H1 (cell line): Measurements from ENCODE around the gene PEAK3. TPM values are rescaled to one million over a fixed set of nuclear protein-coding genes. Genes with fewer than 3 reads are reported as not detected.

ENCODE experiments used
- CTCF ChIA-PET: fragments of 300-600 bp; sonication (Branson Sonifier 250); formaldehyde crosslinking; loops from one replicate; lab custom pipeline; 2021; ENCODE audit not compliant: partially characterized antibody; lab: Charles Lee
- POLR2A ChIA-PET: fragments of 300-600 bp; sonication (Branson Sonifier 250); formaldehyde crosslinking; loops from one replicate; lab custom pipeline; 2021; ENCODE audit warnings: inconsistent platforms; ENCODE audit not compliant: partially characterized antibody; lab: Charles Lee
- DNase-seq, 2 experiments: peaks; one replicate each; pipeline versions ENCODE4 v3.0.0 to v3.0.0-alpha.2; 2010 to 2022; ENCODE audit warnings: low spot score in 2 of 2, low read depth in 1 of 2, mixed read lengths in 1 of 2
- FAIRE-seq: peaks from 2 replicates; lab custom pipeline; 2011; peaks lifted over from hg19 to GRCh38; lab: Jason Lieb, UNC
- H2AFZ ChIP-seq: 2 replicates; pipeline ENCODE4 v1.8.1; 2012; ENCODE audit warnings: low read length, inconsistent platforms
- H2AK5ac ChIP-seq: 2 replicates; pipeline ENCODE4 v1.6.1; 2013; ENCODE audit warnings: low read depth, low read length
- H2BK120ac ChIP-seq: replicated peaks from 2 replicates; pipeline ENCODE3; 2013; ENCODE audit warnings: low read depth, low read length, inconsistent platforms
- H2BK12ac ChIP-seq: 2 replicates; pipeline ENCODE4 v1.6.1; 2013; ENCODE audit warnings: low read depth, low read length
- H2BK15ac ChIP-seq: 2 replicates; pipeline ENCODE4 v1.6.1; 2013; ENCODE audit warnings: low read length
- H2BK20ac ChIP-seq: 2 replicates; pipeline ENCODE4 v1.6.1; 2013; ENCODE audit warnings: low read length
- H2BK5ac ChIP-seq: 2 replicates; pipeline ENCODE4 v1.6.1; 2013; ENCODE audit warnings: low read depth, low read length
- H3K14ac ChIP-seq: 2 replicates; pipeline ENCODE4 v1.6.1; 2013; ENCODE audit warnings: inconsistent platforms; ENCODE audit not compliant: insufficient read length
- H3K18ac ChIP-seq: 2 replicates; pipeline ENCODE4 v1.6.1; 2013; ENCODE audit warnings: low read length; ENCODE audit errors: extremely low read depth
- H3K23ac ChIP-seq: 2 replicates; pipeline ENCODE4 v1.6.1; 2013; ENCODE audit warnings: inconsistent platforms; ENCODE audit not compliant: insufficient read length
- H3K23me2 ChIP-seq: 2 replicates; pipeline ENCODE4 v1.6.1; 2013; ENCODE audit warnings: low read depth, low read length
- H3K27ac ChIP-seq: 2 replicates; pipeline ENCODE4 v1.6.1; 2011; ENCODE audit warnings: low read depth, low read length, inconsistent platforms
- H3K27me3 ChIP-seq, 4 experiments: replicated peaks in 1 of 4; 1 replicate in 1 of 4; 2 replicates in 3 of 4; pipeline versions ENCODE4 v1.6.1 to v1.8.1; 2011 to 2013; ENCODE audit warnings: low read length in 3 of 4, mild to moderate bottlenecking in 3 of 4, inconsistent platforms in 2 of 4, mixed read lengths in 2 of 4, moderate library complexity in 1 of 4; ENCODE audit not compliant: control insufficient read depth in 3 of 4, insufficient read depth in 3 of 4; ENCODE audit errors: extremely low read depth in 1 of 4
- H3K36me3 ChIP-seq, 4 experiments: 2 replicates each; pipeline versions ENCODE4 v1.6.1 to v1.8.1; 2011 to 2013; ENCODE audit warnings: mild to moderate bottlenecking in 4 of 4, low read length in 3 of 4, moderate library complexity in 2 of 4, control low read depth in 1 of 4, inconsistent platforms in 1 of 4; ENCODE audit not compliant: insufficient read depth in 4 of 4, control insufficient read depth in 2 of 4
- H3K4ac ChIP-seq: replicated peaks from 2 replicates; pipeline ENCODE3; 2013; ENCODE audit warnings: low read length, low read depth, mixed read lengths, inconsistent platforms; ENCODE audit not compliant: insufficient read length
- H3K4me1 ChIP-seq, 4 experiments: replicated peaks in 1 of 4; 1 replicate in 1 of 4; 2 replicates in 3 of 4; pipeline versions ENCODE4 v1.6.1 to v1.8.1; 2011 to 2013; ENCODE audit warnings: low read length in 3 of 4, inconsistent platforms in 2 of 4, mixed read lengths in 1 of 4; ENCODE audit not compliant: insufficient read depth in 4 of 4, control insufficient read depth in 3 of 4
- H3K4me2 ChIP-seq, 2 experiments: 2 replicates each; pipeline versions ENCODE4 v1.6.1 to v1.8.1; 2011 to 2013; ENCODE audit warnings: low read depth in 2 of 2, low read length in 2 of 2, control low read depth in 1 of 2, inconsistent platforms in 1 of 2, mild to moderate bottlenecking in 1 of 2; ENCODE audit not compliant: insufficient read depth in 1 of 2
- H3K4me3 ChIP-seq, 4 experiments: fragments of 200-600, 300-600 bp in 1 of 4; sonication (generic), shearing (Covaris generic), sonication (Bioruptor Twin) in 1 of 4; 2 replicates each; pipeline versions ENCODE4 v1.5.1 to v1.8.1; 2011 to 2016; ENCODE audit warnings: low read length in 4 of 4, low read depth in 3 of 4, control low read depth in 2 of 4, inconsistent platforms in 2 of 4, mild to moderate bottlenecking in 2 of 4, mixed read lengths in 1 of 4, moderate library complexity in 1 of 4; ENCODE audit not compliant: insufficient read depth in 2 of 4; ENCODE audit errors: extremely low read depth in 1 of 4
- H3K56ac ChIP-seq: replicated peaks from 2 replicates; pipeline ENCODE3; 2013; ENCODE audit warnings: low read depth, mild to moderate bottlenecking, mixed read lengths, low read length, inconsistent platforms; ENCODE audit not compliant: insufficient read length
- H3K79me1 ChIP-seq: 2 replicates; pipeline ENCODE4 v1.6.1; 2013; ENCODE audit warnings: low read depth, low read length, control low read depth
- H3K79me2 ChIP-seq, 2 experiments: 2 replicates each; pipeline versions ENCODE4 v1.6.1 to v1.8.1; 2012 to 2013; ENCODE audit warnings: low read length in 2 of 2, mild to moderate bottlenecking in 2 of 2, inconsistent platforms in 1 of 2; ENCODE audit not compliant: insufficient read depth in 2 of 2, control insufficient read depth in 1 of 2
- H3K9ac ChIP-seq, 4 experiments: replicated peaks in 1 of 4; 1 replicate in 1 of 4; 2 replicates in 3 of 4; pipeline versions ENCODE4 v1.6.1 to v1.8.1; 2011 to 2013; ENCODE audit warnings: low read depth in 3 of 4, low read length in 3 of 4, control low read depth in 2 of 4, mild to moderate bottlenecking in 2 of 4, moderate library complexity in 2 of 4, inconsistent platforms in 1 of 4; ENCODE audit errors: extremely low read depth in 1 of 4
- H3K9me3 ChIP-seq, 2 experiments: 2 replicates each; pipeline versions ENCODE4 v1.6.1 to v1.8.1; 2012 to 2013; ENCODE audit warnings: mild to moderate bottlenecking in 2 of 2, moderate library complexity in 2 of 2, control low read depth in 1 of 2, inconsistent platforms in 1 of 2, low read depth in 1 of 2, low read length in 1 of 2, mixed read lengths in 1 of 2; ENCODE audit not compliant: insufficient read depth in 2 of 2
- H4K20me1 ChIP-seq, 2 experiments: replicated peaks in 1 of 2; 2 replicates each; pipeline versions ENCODE3 to v1.8.1; 2011 to 2013; ENCODE audit warnings: inconsistent platforms in 2 of 2, low read length in 2 of 2, mild to moderate bottlenecking in 1 of 2; ENCODE audit not compliant: insufficient read depth in 2 of 2, control insufficient read depth in 1 of 2
- H4K5ac ChIP-seq: 2 replicates; pipeline ENCODE4 v1.6.1; 2013; ENCODE audit warnings: low read length, low read depth, mixed read lengths, inconsistent platforms; ENCODE audit not compliant: insufficient read length
- H4K8ac ChIP-seq: 2 replicates; pipeline ENCODE4 v1.8.0; 2013; ENCODE audit warnings: mild to moderate bottlenecking, moderate library complexity, low read length, inconsistent platforms; ENCODE audit not compliant: insufficient read depth; ENCODE audit errors: extremely low read depth
- H4K91ac ChIP-seq: replicated peaks from 2 replicates; pipeline ENCODE3; 2013; ENCODE audit warnings: low read length, mixed read lengths, inconsistent platforms; ENCODE audit not compliant: insufficient read length
- CREB1 ChIP-seq: IDR thresholded peaks from 2 replicates; pipeline ENCODE4 v1.6.1; 2012; ENCODE audit warnings: inconsistent platforms
- EGR1 ChIP-seq: IDR thresholded peaks from 2 replicates; pipeline ENCODE4 v1.6.1; 2011; ENCODE audit warnings: low read depth, low read length, borderline replicate concordance
- EP300 ChIP-seq, 2 experiments: IDR thresholded peaks; 1 replicate in 1 of 2; 2 replicates in 1 of 2; pipeline ENCODE4 v1.6.1; 2011 to 2012; ENCODE audit warnings: low read depth in 2 of 2, low read length in 2 of 2, mild to moderate bottlenecking in 2 of 2, borderline replicate concordance in 1 of 2, inconsistent platforms in 1 of 2, moderate library complexity in 1 of 2
- GTF2F1 ChIP-seq: IDR thresholded peaks from 2 replicates; pipeline ENCODE4 v1.6.1; 2012; ENCODE audit warnings: low read depth, low read length, improper control_type of control experiment, borderline replicate concordance
- MAFK ChIP-seq: IDR thresholded peaks from 2 replicates; pipeline ENCODE4 v1.6.1; 2012; ENCODE audit warnings: low read depth, mild to moderate bottlenecking, improper control_type of control experiment, low read length
- PHF8 ChIP-seq: fragments of 200-600 bp; sonication (generic); conservative IDR thresholded peaks from 2 replicates; pipeline ENCODE4 v1.7.1; 2012; ENCODE audit warnings: low read depth, mild to moderate bottlenecking, inconsistent platforms, low read length, moderate library complexity
- POLR2A ChIP-seq, 2 experiments: IDR thresholded peaks; 1 replicate in 1 of 2; 2 replicates in 1 of 2; pipeline ENCODE4 v1.6.1; 2011; ENCODE audit warnings: low read depth in 2 of 2, low read length in 2 of 2, mild to moderate bottlenecking in 2 of 2; ENCODE audit errors: control extremely low read depth in 1 of 2
- RAD21 ChIP-seq, 2 experiments: IDR thresholded peaks in 1 of 2; conservative IDR thresholded peaks in 1 of 2; 2 replicates each; pipeline ENCODE4 v1.6.1; 2011; ENCODE audit warnings: low read depth in 2 of 2, low read length in 2 of 2, improper control_type of control experiment in 1 of 2, inconsistent platforms in 1 of 2, mild to moderate bottlenecking in 1 of 2, moderate library complexity in 1 of 2
- WGBS, 2 experiments: shearing (Covaris generic) in 1 of 2; methylation state at CpG; one replicate each; pipeline versions ENCODE4 v1.1.6 to v1.1.7; 2013 to 2015; ENCODE audit warnings: low lambda C conversion rate in 2 of 2, mixed read lengths in 2 of 2, inconsistent platforms in 1 of 2, low coverage in 1 of 2, missing lambda C conversion rate in 1 of 2; ENCODE audit not compliant: insufficient replicate concordance in 2 of 2, insufficient coverage in 1 of 2, insufficient read length in 1 of 2; ENCODE audit errors: extremely low coverage in 1 of 2, missing lambda C conversion rate in 1 of 2; 5-methylcytosine and 5-hydroxymethylcytosine counted together
- polyA plus RNA-seq, 7 experiments: library from polyadenylated mRNA; depleted of rRNA in 3 of 7; stranded (reverse) in 5 of 7; unstranded in 2 of 7; fragments of >200 nt in 5 of 7; fragments of 200-250 nt in 2 of 7; gene quantifications; 1 replicate in 5 of 7; 2 replicates in 1 of 7; 4 replicates in 1 of 7; pipeline versions ENCODE4 v1.2.1 to v1.2.3, GENCODE V29; 2011 to 2013; ENCODE audit warnings: missing spikeins in 2 of 7, mixed read lengths in 2 of 7
- total RNA-seq: library from RNA; stranded (reverse); fragmentation: NEBNext Ultra II Directional; extraction: Animal tissue kit (Norgen Biotek cat#: 25700); gene quantifications from 2 replicates; pipeline ENCODE4 v1.2.1, GENCODE V29; 2021

Gene PEAK3
- total and polyA plus RNA-seq, 2 of the 8 experiments (the other 6 are each of a cell fraction or from before 2014, with no cell fraction given): not detected

DNA sequence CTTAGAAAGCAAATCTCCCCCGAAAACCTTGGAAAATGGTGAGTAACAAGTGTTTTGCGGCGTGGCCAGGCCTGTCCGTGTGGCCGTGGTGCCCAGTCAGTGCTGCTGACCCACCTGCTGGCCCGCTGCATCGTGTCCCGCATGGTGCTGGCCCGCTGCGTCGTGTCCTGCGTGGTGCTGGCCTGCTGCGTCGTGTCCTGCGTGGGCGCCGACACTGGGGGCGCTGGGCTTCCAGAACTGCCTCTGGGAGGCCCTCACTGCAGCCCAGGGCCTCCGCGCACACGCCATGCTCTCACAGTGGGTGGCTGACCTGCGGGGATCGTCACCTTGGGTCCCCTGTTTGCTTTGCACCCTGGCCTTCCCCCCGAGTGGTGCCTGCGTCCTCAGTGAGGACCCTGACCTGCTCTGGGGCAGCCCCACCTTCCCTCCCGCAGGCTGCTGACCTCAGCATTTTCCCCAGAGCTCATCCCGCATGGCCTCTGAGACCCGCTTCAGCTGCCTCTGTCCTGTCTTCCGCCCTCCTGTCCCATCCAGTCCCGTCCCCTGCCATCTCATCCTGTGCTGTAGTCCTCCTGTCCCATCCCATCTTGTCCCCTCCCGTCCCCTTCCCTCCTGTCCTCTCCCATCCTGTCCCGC is 56.4 kb downstream of the PEAK3 start:
- FAIRE-seq: no peak
- H3K18ac ChIP-seq: no peak overlapping the region
- no peak overlapping the region for H4K8ac ChIP-seq
- H2BK20ac ChIP-seq: no peak overlapping the region
- peaks cover 0 to 12% of the 10 kb centered on the region in 2 experiments for H4K20me1 ChIP-seq
- H2AK5ac ChIP-seq: no peak overlapping the region
- H3K9me3 ChIP-seq: no peaks in the 10 kb centered on the region
- POLR2A ChIA-PET: interaction anchor here (0.6 to 6.3 kb wide), 3 partner anchors 9 to 30 kb away, joined by 3 to 61 read pairs (median 4); partner anchors contain the start of gene AMH
- no peaks in the 10 kb centered on the region for H3K79me1 ChIP-seq
- no peaks in the 10 kb centered on the region for H3K27me3 ChIP-seq
- no peak overlapping the region for H3K4me2 ChIP-seq
- H3K27ac ChIP-seq: no peak overlapping the region
- CTCF ChIA-PET: interaction anchor here (0.6 to 2.0 kb wide), 5 partner anchors 9 to 71 kb away, joined by 3 to 7 read pairs (median 4); partner anchors contain the start of gene PLEKHJ1
- no peak overlapping the region for H2BK15ac ChIP-seq
- no peak overlapping the region for H4K5ac ChIP-seq
- no peak overlapping the region for H2BK120ac ChIP-seq
- H3K4ac ChIP-seq: peak overlapping the region; percentile 53
- H2BK5ac ChIP-seq: no peak overlapping the region; the same call in 1 of the 2 replicates
- H3K4me1 ChIP-seq: no peaks in the 10 kb centered on the region
- H3K14ac ChIP-seq: no peak overlapping the region
- no peak overlapping the region for H4K91ac ChIP-seq
- no peak overlapping the region; a peak in 1 of 7 replicates for H3K9ac ChIP-seq
- peaks cover under 1 to 55% (median 17%) of the 10 kb centered on the region in 4 experiments for H3K36me3 ChIP-seq
- no peak overlapping the region for H3K23ac ChIP-seq
- no peaks in the 10 kb centered on the region for H3K23me2 ChIP-seq
- no peak overlapping the region for H2AFZ ChIP-seq
- DNase-seq: no peak
- H3K4me3 ChIP-seq: no peak overlapping the region
- H3K56ac ChIP-seq: no peak overlapping the region
- WGBS, 2 experiments: 92% methylated on average over 28 of the region's 32 CpGs; no CpG with 5 or more reads in 1 of the 2 experiments
- no peaks in the 10 kb centered on the region for H3K79me2 ChIP-seq
- H2BK12ac ChIP-seq: no peak overlapping the region
- TF ChIP-seq RAD21 (IDR thresholded peaks at IDR 0.05 in 1 of 2, conservative IDR thresholded peaks at IDR 0.05 in 1 of 2; ENCODE audit: low read depth in 2 of 2, low read length in 2 of 2) (no peak), POLR2A (IDR thresholded peaks at IDR 0.05; ENCODE audit: control extremely low read depth in 1 of 2, low read depth in 2 of 2, low read length in 2 of 2) (no peak), GTF2F1 (no peak), EGR1 (no peak), CREB1 (no peak), PHF8 (no peak), MAFK (peak; percentile 71), EP300 (IDR thresholded peaks at IDR 0.05; ENCODE audit: borderline replicate concordance in 1 of 2, low read depth in 2 of 2, low read length in 2 of 2) (no peak)
